ES-I3 (cell line): Measurements from ENCODE around the gene LETM1.

Experiments
- H3K36me3 ChIP-seq: 2 replicates; pipeline ENCODE4 v1.6.1; 2013; ENCODE audit warnings: mild to moderate bottlenecking, low read length, control low read depth, moderate library complexity; ENCODE audit not compliant: insufficient read depth
- H3K4me1 ChIP-seq: 2 replicates; pipeline ENCODE4 v1.6.1; 2013; ENCODE audit warnings: mild to moderate bottlenecking, control low read depth, low read length; ENCODE audit not compliant: insufficient read depth
- H3K9ac ChIP-seq: 2 replicates; pipeline ENCODE4 v1.6.1; 2013; ENCODE audit warnings: low read depth, mild to moderate bottlenecking, low read length, moderate library complexity
- H3K9me3 ChIP-seq: 2 replicates; pipeline ENCODE4 v1.6.1; 2013; ENCODE audit warnings: mild to moderate bottlenecking, low read length, moderate library complexity; ENCODE audit not compliant: control insufficient read depth, insufficient read depth

LETM1 gene

GRCh38 chr4:1806596-1807331 lies 49.2 kb downstream of the LETM1 start:
- Histone ChIP-seq H3K4me1 (no peaks in the 10 kb centered on the region), H3K9ac (no peak overlapping the region), H3K9me3 (no peaks in the 10 kb centered on the region), H3K36me3 (no peaks in the 10 kb centered on the region)

- H3K36me3 ChIP-seq = no peaks in the 10 kb centered on the region
- H3K9ac ChIP-seq = no peak overlapping the region
- H3K9me3 ChIP-seq = no peaks in the 10 kb centered on the region
- no peaks in the 10 kb centered on the region for H3K4me1 ChIP-seq
Observed at GRCh38 chr4:1806223-1806564, 49.8 kb downstream of the LETM1 start.

- Histone ChIP-seq H3K9me3 (no peaks in the 10 kb centered on the region), H3K9ac (no peak overlapping the region), H3K4me1 (no peaks in the 10 kb centered on the region), H3K36me3 (no peaks in the 10 kb centered on the region)
Observed at GRCh38 chr4:1805493-1806222, 50.3 kb downstream of the LETM1 start.

- Histone ChIP-seq H3K9me3 (no peaks in the 10 kb centered on the region), H3K9ac (no peak overlapping the region), H3K4me1 (no peaks in the 10 kb centered on the region), H3K36me3 (no peaks in the 10 kb centered on the region)
Observed at GRCh38 chr4:1804638-1805492, 51.1 kb downstream of the LETM1 start.

GRCh38 chr4:1803523-1804423 lies 52.2 kb downstream of the LETM1 start:
- Histone ChIP-seq H3K4me1 (no peaks in the 10 kb centered on the region), H3K9ac (no peak overlapping the region), H3K36me3 (no peaks in the 10 kb centered on the region), H3K9me3 (no peaks in the 10 kb centered on the region)

GRCh38 chr4:1802720-1803522 lies 53.0 kb downstream of the LETM1 start:
- Histone ChIP-seq H3K9me3 (no peaks in the 10 kb centered on the region), H3K4me1 (no peaks in the 10 kb centered on the region), H3K36me3 (no peaks in the 10 kb centered on the region), H3K9ac (no peak overlapping the region)

GRCh38 chr4:1802151-1802715 lies 53.7 kb downstream of the LETM1 start:
- Histone ChIP-seq H3K9ac (no peak overlapping the region), H3K9me3 (no peaks in the 10 kb centered on the region), H3K4me1 (no peaks in the 10 kb centered on the region), H3K36me3 (no peaks in the 10 kb centered on the region)

- no peaks in the 10 kb centered on the region for H3K36me3 ChIP-seq
- no peaks in the 10 kb centered on the region for H3K4me1 ChIP-seq
- no peaks in the 10 kb centered on the region for H3K9me3 ChIP-seq
- no peak overlapping the region for H3K9ac ChIP-seq
Observed at GRCh38 chr4:1801286-1801958, 54.5 kb downstream of the LETM1 start.

- Histone ChIP-seq H3K36me3 (no peaks in the 10 kb centered on the region), H3K9ac (no peak overlapping the region), H3K4me1 (no peaks in the 10 kb centered on the region; the same call in 1 of the 2 replicates), H3K9me3 (no peaks in the 10 kb centered on the region)
Observed at GRCh38 chr4:1800805-1801204, 55.2 kb downstream of the LETM1 start.

GRCh38 chr4:1799387-1800375 lies 56.3 kb downstream of the LETM1 start:
- no peaks in the 10 kb centered on the region; the same call in 1 of the 2 replicates for H3K4me1 ChIP-seq
- no peaks in the 10 kb centered on the region for H3K36me3 ChIP-seq
- H3K9me3 ChIP-seq = no peaks in the 10 kb centered on the region
- no peak overlapping the region for H3K9ac ChIP-seq

GRCh38 chr4:1798580-1799386 lies 57.2 kb downstream of the LETM1 start:
- H3K9ac ChIP-seq = no peak overlapping the region
- H3K36me3 ChIP-seq = no peaks in the 10 kb centered on the region
- H3K9me3 ChIP-seq = no peaks in the 10 kb centered on the region
- no peaks in the 10 kb centered on the region; the same call in 1 of the 2 replicates for H3K4me1 ChIP-seq
